ENCODE measurements around the gene PLEKHA7.
"Not testable (repeated sequence)": the region's sequence is repeated elsewhere in the genome, so short reads cannot be mapped to it uniquely, and the experiment has no call there.

PLEKHA7 gene

DNA sequence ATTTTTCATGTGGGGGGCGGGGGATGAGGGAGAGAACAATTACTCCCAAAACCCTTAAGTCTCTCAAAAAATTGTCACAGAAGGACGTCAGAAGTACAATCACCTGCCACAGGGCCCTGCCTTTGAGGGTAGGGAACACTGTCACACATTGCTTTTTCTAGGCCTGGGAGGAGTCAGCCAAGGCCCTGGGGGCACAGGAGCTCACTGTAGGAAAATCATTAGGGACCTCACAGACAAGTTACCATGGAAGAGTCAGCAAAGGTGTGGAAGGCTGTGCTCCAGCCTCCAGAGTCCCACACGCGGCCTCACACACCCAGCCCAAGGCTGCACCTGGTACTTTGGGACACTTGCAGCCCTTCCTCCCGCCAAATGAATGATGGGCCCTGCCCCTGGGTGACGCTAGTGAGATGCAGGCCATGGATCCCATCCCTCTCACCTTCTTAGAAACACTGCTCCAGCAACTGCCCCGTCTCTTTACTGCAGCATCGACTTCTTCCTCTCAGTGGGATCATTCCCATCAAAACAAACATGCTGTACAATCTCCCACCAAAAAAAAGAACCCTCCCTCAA, 3.3 kb downstream of the PLEKHA7 start:
- DNase-seq (ENCODE audit: low spot score), result no peak

- DNase-seq (ENCODE audit: low spot score), result no peak
These were observed 6.1 kb downstream of the PLEKHA7 start for GRCh38 chr11:17008099-17008498.

DNA sequence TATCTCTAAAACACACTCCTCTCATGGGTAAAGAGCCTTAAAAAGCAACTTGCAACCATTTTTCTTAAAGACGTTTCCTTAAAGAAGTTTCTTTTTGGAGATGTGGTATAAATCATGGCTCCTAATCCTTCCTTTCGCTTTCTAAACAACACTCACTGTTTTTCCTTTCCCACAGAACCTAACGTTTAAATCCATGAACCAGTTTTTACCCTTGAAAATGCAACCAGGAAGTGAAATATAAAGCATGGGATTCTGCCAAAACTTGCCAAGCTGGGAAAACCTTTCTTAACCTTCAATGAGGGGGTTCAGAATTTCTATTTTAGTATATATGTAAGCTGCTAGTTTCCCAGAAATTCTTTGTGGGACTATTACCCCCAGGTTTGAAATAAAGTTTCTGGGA, 8.6 kb downstream of the PLEKHA7 start:
- DNase-seq (ENCODE audit: low spot score), result no peak

GRCh38 chr11:17004486-17005148, 9.6 kb downstream of the PLEKHA7 start:
- no peak for DNase-seq (ENCODE audit: low spot score)

GRCh38 chr11:17003426-17003825, 10.8 kb downstream of the PLEKHA7 start:
- no peak for DNase-seq (ENCODE audit: low spot score)

GRCh38 chr11:17002543-17002942, 11.7 kb downstream of the PLEKHA7 start:
- no peak for DNase-seq (ENCODE audit: low spot score)

DNA sequence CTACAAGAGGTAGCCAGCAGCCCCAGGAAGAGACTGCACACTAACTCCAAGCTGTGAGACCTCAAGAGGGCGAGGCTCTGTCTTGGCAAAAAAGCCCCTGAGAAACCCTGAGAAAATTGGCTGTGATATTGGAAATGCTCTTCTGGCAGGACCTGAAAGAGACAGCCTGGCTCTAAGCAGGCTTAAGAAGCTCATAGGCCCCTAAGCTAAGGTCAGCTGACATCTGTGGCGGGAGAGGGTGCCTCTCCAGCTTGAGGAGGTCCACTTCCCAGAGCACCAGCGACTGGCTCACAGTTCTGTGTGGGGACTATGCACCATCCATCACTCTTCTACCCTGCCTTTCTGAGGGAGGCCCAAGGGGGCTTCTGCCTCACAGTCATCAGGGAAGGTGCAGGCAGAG, 12.4 kb downstream of the PLEKHA7 start:
- no peak for DNase-seq (ENCODE audit: low spot score)

DNA sequence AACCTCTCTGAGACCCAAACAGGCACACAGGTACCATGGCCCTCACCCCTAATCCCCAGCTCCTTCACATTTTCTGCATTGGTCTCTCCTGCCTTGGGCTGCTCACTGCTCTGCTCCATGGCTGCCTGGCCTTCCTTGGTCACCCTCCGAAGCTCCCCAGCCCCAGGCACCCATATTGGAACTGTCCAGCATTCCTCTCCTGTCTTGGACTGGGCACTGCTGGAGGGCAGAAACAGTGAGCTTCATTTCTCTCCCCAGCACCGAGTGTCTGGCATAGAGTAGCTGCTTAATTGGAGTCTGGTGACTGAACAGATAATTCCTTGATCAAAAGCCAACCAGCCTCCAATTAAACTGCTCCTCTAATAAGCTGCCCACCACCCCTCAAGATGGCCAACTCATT, 13.2 kb downstream of the PLEKHA7 start:
- DNase-seq (ENCODE audit: low spot score), result no peak

DNA sequence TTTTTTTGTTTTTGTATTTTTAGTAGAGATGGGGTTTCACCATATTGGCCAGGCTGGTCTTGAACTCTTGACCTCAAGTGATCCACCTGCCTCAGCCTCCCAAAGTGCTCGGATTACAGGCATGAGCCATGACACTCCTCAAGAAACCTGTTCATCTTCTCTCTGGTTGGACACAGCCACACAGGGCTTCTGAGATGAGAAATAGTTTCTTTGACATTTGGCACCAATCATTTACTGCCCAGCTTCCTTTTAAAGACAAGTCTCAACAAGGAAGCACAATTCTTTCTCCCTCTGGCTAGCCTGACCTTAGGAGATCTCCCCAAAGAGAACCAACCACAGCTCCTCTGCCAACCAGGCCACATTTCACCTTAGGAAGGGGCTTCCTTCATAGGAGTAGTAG, 14.0 kb downstream of the PLEKHA7 start:
- not testable (repeated sequence) for DNase-seq (ENCODE audit: low spot score)

DNA sequence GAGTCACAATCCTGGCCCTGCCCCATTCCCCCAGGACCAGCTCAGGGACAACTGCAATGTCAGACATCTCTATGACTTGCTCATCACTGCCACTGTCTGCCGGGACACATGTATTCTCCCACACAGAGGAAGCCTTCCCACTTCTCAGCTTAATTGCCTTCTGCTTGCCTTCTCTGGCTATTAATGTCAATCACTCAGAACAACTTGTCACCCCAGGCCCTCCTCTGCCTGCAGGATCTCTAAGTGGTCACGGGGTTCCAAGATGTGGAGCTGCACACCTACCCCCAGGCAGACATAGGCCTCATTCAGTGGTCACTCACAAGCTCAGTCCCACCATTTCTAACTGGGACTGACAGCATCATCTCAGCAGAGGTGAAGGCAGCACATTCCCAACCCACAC, 15.1 kb downstream of the PLEKHA7 start:
- no peak for DNase-seq (ENCODE audit: low spot score)

DNA sequence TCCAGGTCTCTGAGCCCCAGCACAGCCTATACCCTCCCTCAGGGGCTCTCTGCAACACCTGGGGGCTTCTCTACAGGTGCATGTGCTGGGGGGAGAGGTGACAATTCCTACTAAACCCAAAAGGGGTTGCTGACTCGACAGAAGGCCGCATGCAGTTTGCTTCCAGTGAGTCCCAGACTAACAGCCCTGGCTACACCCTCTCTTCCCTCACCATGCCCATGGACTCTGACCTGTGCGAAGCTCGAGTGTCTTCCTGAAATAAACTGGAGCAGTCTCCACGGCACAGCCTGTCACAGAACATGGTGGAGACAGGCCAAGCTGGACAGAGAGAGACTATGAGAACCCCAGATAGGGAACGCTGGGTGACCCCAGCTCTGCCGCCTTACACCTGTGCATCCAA, 16.6 kb downstream of the PLEKHA7 start:
- no peak for DNase-seq (ENCODE audit: low spot score)

- DNase-seq (ENCODE audit: low spot score), result no peak
These were observed 20.7 kb downstream of the PLEKHA7 start for GRCh38 chr11:16993495-16993894.

DNA sequence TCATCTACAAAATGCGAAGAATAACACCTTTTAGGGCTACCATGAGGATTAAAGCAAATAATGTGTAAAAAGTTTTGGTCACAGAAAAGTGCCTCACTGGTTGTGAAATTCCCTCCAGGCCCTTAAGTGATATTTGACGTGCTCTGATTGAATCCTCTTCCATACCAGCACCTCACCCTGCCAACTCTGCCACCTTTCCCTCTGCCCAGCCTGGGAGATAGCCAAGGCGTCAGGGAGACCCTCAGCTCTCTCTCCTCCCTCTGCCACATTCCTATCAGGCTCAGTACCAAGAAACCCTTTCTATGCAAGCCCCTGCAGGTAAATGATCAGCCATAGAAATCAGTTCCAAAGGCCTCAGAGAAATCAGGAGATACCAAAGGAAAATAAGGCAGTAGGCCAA, 21.4 kb downstream of the PLEKHA7 start:
- no peak for DNase-seq (ENCODE audit: low spot score)

DNA sequence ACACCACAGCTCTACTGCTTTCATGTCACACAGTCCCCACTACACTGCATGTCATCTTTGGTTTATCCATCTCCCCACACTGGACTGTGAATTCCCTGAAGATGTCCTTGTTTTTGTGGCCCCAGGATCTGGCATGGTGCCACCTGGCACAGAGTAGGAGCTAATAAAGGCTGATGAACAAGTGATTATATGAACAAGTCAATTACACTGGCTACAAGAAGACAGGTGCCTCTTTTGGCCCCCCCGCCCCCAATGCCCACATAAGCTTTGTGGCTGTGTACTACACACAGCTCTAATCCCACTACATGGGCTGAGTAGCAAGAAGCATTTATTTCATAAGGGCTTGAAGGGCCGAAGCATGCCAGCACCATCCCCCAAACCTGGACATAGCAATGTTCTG, 24.7 kb downstream of the PLEKHA7 start:
- no peak for DNase-seq (ENCODE audit: low spot score)

DNA sequence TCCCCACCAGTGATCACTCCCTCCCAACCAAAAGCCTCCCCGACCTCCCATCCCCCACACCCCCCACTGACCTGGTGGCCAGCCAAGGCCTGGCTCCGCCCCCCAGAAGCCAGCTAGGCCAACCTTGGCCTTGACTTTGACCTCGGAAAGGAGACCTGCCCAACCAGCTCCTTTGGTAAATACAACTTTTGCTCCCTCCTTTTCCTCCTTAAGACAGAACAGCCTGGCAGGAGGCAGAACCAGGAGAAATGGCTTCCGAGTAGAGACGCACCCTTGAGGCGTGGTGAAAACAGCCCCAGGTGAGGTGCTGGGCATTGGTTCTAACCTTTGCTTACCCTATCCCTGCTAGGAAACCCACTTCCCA, 27.0 kb downstream of the PLEKHA7 start:
- DNase-seq (ENCODE audit: low spot score), result no peak

- DNase-seq (ENCODE audit: low spot score), result no peak
These were observed 27.6 kb downstream of the PLEKHA7 start for GRCh38 chr11:16986434-16987204.

DNA sequence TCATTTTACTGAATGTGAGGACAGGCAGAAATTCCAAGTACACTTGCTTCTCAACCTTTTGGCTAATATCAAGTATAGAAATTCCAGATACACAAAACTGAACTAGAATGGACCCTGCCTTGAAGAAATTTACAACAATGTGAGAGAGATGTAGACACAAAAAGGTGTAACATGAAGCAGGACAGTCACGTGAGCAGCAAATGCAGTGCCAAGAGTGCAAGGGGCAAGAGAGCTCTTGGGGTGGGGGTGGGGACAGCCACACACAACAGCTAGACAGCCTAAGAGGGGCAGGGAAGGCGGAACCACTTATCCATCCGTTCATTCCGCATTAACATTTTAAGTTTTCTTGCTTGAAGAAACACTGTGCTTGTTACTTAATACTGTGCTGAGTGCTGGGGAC, 28.9 kb downstream of the PLEKHA7 start:
- DNase-seq (ENCODE audit: low spot score), result no peak

GRCh38 chr11:16984229-16984628, 30.0 kb downstream of the PLEKHA7 start:
- no peak for DNase-seq (ENCODE audit: low spot score)

GRCh38 chr11:16982809-16983208, 31.4 kb downstream of the PLEKHA7 start:
- no peak for DNase-seq (ENCODE audit: low spot score)

- DNase-seq (ENCODE audit: low spot score), result no peak
These were observed 31.9 kb downstream of the PLEKHA7 start for GRCh38 chr11:16982256-16982671.

DNA sequence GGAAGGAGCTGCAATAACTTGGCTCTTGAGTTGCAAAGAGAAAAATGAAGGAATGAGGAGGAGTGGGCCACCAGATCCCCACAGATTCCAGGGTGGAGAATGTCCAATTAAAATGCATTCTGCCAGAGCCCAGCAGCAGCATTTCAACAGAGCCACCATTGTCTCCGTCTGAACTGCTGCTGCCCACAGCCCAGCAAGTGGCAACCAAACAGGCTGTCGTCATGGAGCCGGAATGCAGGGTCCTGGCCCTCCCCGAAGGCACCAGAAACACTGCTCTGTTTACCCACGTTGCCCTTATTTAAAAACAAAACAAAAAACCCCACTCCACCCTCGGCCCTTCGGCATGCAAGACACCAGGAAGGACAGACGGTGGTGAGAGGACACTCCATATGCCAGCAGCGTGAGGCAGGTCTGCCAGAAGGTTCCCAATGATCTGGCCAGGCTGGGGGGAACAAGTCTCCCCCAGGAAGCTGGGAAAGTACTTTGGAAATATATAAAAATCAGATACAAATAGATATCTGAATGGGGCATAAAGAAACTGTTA, 32.5 kb downstream of the PLEKHA7 start:
- DNase-seq (ENCODE audit: low spot score), result peak; percentile 56

DNA sequence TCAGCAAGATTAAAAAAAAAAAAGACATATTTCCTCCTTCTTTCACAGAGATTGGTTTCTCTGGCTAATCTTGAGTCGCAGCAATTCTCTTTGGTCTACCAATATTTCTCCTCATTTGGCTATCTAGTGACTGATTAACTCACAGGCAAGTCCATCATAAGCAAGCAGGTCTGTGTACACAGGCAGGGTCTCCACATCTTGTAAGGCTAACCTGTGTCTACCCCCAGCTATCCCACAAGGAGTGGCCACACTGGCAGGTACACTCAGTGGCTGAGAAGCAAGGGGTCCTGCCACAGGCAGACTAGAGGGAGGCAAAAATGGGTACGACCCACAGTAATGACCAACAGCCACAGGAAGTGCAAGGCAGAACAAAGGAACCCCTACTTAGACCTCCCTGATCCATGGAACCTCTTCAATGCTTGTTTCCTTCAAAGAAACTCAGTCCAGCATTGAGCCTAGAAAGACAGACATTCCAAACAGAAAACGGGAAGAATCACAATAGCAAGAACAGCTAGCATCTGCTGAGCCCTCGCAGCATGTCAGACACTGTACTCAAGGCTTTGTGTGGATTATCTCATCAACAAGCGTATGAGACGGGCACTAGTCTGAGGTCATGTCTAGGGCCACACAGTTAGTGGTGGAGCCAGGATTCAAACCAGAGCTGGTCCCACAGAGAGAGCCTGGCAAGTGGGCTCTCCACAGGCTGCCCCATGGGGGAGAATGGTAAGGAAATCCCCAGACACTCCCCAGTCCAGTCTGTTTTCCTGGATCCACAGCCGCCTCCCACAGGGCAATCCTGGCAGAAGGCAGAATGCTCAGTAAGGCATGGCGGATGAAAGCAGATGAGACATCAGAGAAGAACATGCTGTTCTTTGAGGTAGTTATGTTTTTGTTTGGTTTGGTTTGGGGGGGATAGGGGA, 34.3 kb downstream of the PLEKHA7 start:
- no peak for DNase-seq (ENCODE audit: low spot score)

Measured in AG20443 (cell line).